H9 (cell line): ENCODE data around the gene GJB5. TPM values are rescaled to one million over a fixed set of nuclear protein-coding genes. Genes with fewer than 3 reads are reported as not detected.

Experiments
- DNase-seq: peaks from one replicate; pipeline ENCODE4 v3.0.0-alpha.2; 2017
- H2AFZ ChIP-seq: one replicate; pipeline ENCODE4 v1.6.1; 2013; ENCODE audit warnings: mild to moderate bottlenecking, low read length, control low read depth, moderate library complexity
- H2AK5ac ChIP-seq: 2 replicates; pipeline ENCODE4 v1.6.1; 2013; ENCODE audit warnings: low read length, control low read depth, mixed read lengths; ENCODE audit not compliant: insufficient read length
- H2BK120ac ChIP-seq: one replicate; pipeline ENCODE4 v1.6.1; 2013; ENCODE audit warnings: low read depth, mild to moderate bottlenecking, low read length, control low read depth, inconsistent platforms; ENCODE audit not compliant: poor library complexity, severe bottlenecking
- H2BK12ac ChIP-seq: 2 replicates; pipeline ENCODE4 v1.6.1; 2013; ENCODE audit warnings: low read length, control low read depth, mixed read lengths, low read depth; ENCODE audit not compliant: insufficient read length
- H2BK15ac ChIP-seq: 2 replicates; pipeline ENCODE4 v1.6.1; 2013; ENCODE audit warnings: low read depth, low read length, control low read depth
- H2BK20ac ChIP-seq: one replicate; pipeline ENCODE4 v1.6.1; 2013; ENCODE audit warnings: low read depth, mild to moderate bottlenecking, low read length, control low read depth, inconsistent platforms; ENCODE audit not compliant: poor library complexity, severe bottlenecking
- H2BK5ac ChIP-seq: 2 replicates; pipeline ENCODE4 v1.6.1; 2013; ENCODE audit warnings: low read length, control low read depth, mixed read lengths; ENCODE audit not compliant: insufficient read length
- H3K14ac ChIP-seq: 2 replicates; pipeline ENCODE4 v1.6.1; 2013; ENCODE audit warnings: low read length, control low read depth; ENCODE audit not compliant: insufficient read depth
- H3K18ac ChIP-seq: 2 replicates; pipeline ENCODE4 v1.6.1; 2013; ENCODE audit warnings: low read depth, mild to moderate bottlenecking, mixed read lengths, low read length, control low read depth; ENCODE audit not compliant: insufficient read length
- H3K23ac ChIP-seq: 2 replicates; pipeline ENCODE4 v1.6.1; 2013; ENCODE audit warnings: low read length, control low read depth, mixed read lengths, low read depth; ENCODE audit not compliant: insufficient read length
- H3K23me2 ChIP-seq: 2 replicates; pipeline ENCODE4 v1.6.1; 2013; ENCODE audit warnings: low read depth, mild to moderate bottlenecking, mixed read lengths, low read length, control low read depth; ENCODE audit not compliant: insufficient read length, poor library complexity, severe bottlenecking
- H3K27ac ChIP-seq: 2 replicates; pipeline ENCODE4 v1.5.1; 2013; ENCODE audit warnings: low read length, control low read depth, mixed read lengths, low read depth; ENCODE audit not compliant: insufficient read length
- H3K27me3 ChIP-seq: 2 replicates; pipeline ENCODE4 v1.6.1; 2013; ENCODE audit warnings: low read length, control low read depth, inconsistent platforms; ENCODE audit not compliant: insufficient read depth
- H3K4ac ChIP-seq: 2 replicates; pipeline ENCODE4 v1.6.1; 2013; ENCODE audit warnings: low read depth, mild to moderate bottlenecking, control low read depth, inconsistent platforms, low read length, moderate library complexity
- H3K4me1 ChIP-seq: 2 replicates; pipeline ENCODE4 v1.6.1; 2013; ENCODE audit warnings: low read length, control low read depth, inconsistent platforms; ENCODE audit not compliant: insufficient read depth
- H3K4me2 ChIP-seq: 2 replicates; pipeline ENCODE4 v1.6.1; 2013; ENCODE audit warnings: low read length, control low read depth, mixed read lengths; ENCODE audit not compliant: insufficient read length, insufficient read depth
- H3K56ac ChIP-seq: 2 replicates; pipeline ENCODE4 v1.6.1; 2013; ENCODE audit warnings: low read depth, mild to moderate bottlenecking, mixed read lengths, low read length, control low read depth; ENCODE audit not compliant: insufficient read length
- H3K79me1 ChIP-seq: 2 replicates; pipeline ENCODE4 v1.6.1; 2013; ENCODE audit warnings: low read depth, mild to moderate bottlenecking, moderate library complexity, low read length, control low read depth, inconsistent platforms; ENCODE audit not compliant: insufficient read depth, poor library complexity, severe bottlenecking
- H3K79me2 ChIP-seq: 2 replicates; pipeline ENCODE4 v1.6.1; 2013; ENCODE audit warnings: low read length, control low read depth, inconsistent platforms; ENCODE audit not compliant: insufficient read depth
- H3K9ac ChIP-seq: 2 replicates; pipeline ENCODE4 v1.6.1; 2013; ENCODE audit warnings: low read length, control low read depth, mixed read lengths; ENCODE audit not compliant: insufficient read length; ENCODE audit errors: extremely low read depth
- H3K9me3 ChIP-seq: one replicate; pipeline ENCODE4 v1.6.1; 2013; ENCODE audit warnings: low read depth, low read length, inconsistent platforms; ENCODE audit not compliant: control insufficient read depth
- H3T11ph ChIP-seq: one replicate; pipeline ENCODE4 v1.6.1; 2013; ENCODE audit warnings: mild to moderate bottlenecking, low read length, control low read depth, inconsistent platforms
- H4K20me1 ChIP-seq: one replicate; pipeline ENCODE4 v1.6.1; 2013; ENCODE audit not compliant: control insufficient read depth, insufficient read length, insufficient read depth
- H4K5ac ChIP-seq: 2 replicates; pipeline ENCODE4 v1.6.1; 2013; ENCODE audit warnings: low read depth, mild to moderate bottlenecking, mixed read lengths, low read length, control low read depth; ENCODE audit not compliant: insufficient read length
- H4K8ac ChIP-seq: replicated peaks from 2 replicates; pipeline ENCODE4 v1.6.1; 2013; ENCODE audit warnings: low read length, control low read depth, mixed read lengths, low read depth; ENCODE audit not compliant: insufficient read length
- H4K91ac ChIP-seq: 2 replicates; pipeline ENCODE4 v1.6.1; 2013; ENCODE audit warnings: low read depth, mild to moderate bottlenecking, moderate library complexity, mixed read lengths, low read length, control low read depth; ENCODE audit not compliant: insufficient read length
- H3K27ac Mint-ChIP-seq, 3 experiments: 2 replicates in 2 of 3; 3 replicates in 1 of 3; pipeline ENCODE4 v1.8.0; 2020 to 2021; ENCODE audit warnings: mixed read lengths in 3 of 3, mild to moderate bottlenecking in 1 of 3, moderate library complexity in 1 of 3
- H3K27me3 Mint-ChIP-seq: 2 replicates; pipeline ENCODE4 v1.8.0; 2021; ENCODE audit warnings: low read depth, mild to moderate bottlenecking, moderate library complexity, mixed read lengths
- H3K36me3 Mint-ChIP-seq, 3 experiments: 2 replicates in 2 of 3; 3 replicates in 1 of 3; pipeline ENCODE4 v1.8.0; 2020 to 2021; ENCODE audit warnings: low read depth in 3 of 3, mixed read lengths in 3 of 3; ENCODE audit not compliant: insufficient read depth in 1 of 3
- H3K4me1 Mint-ChIP-seq, 2 experiments: 2 replicates each; pipeline ENCODE4 v1.8.0; 2020; ENCODE audit warnings: mixed read lengths in 2 of 2
- H3K4me3 Mint-ChIP-seq, 2 experiments: 2 replicates in 1 of 2; 3 replicates in 1 of 2; pipeline ENCODE4 v1.8.0; 2020 to 2021; ENCODE audit warnings: mild to moderate bottlenecking in 2 of 2, mixed read lengths in 2 of 2, moderate library complexity in 1 of 2
- H3K9me3 Mint-ChIP-seq, 2 experiments: 2 replicates in 1 of 2; 3 replicates in 1 of 2; pipeline ENCODE4 v1.8.0; 2020; ENCODE audit warnings: mild to moderate bottlenecking in 2 of 2, mixed read lengths in 2 of 2, moderate library complexity in 1 of 2
- WGBS: extraction: QIAGEN DNeasy Blood & Tissue Kit; methylation state at CpG from one replicate; pipeline ENCODE4 v1.1.7; 2013; ENCODE audit warnings: missing lambda C conversion rate, low lambda C conversion rate, mixed read lengths; ENCODE audit not compliant: insufficient read length; ENCODE audit errors: extremely low coverage; 5-methylcytosine and 5-hydroxymethylcytosine counted together
- total RNA-seq: library from RNA; stranded (reverse); gene quantifications from 2 replicates; pipeline ENCODE4 v1.2.1, GENCODE V29; 2021
- TF ChIP-seq, protein P1 (sequence below): fragments of 200-600 bp; sonication (generic); conservative IDR thresholded peaks from 3 replicates; pipeline ENCODE4 v1.8.0; 2021; ENCODE audit warnings: antibody characterized with exemption, mild to moderate bottlenecking

GJB5 gene
- total RNA-seq, 1 experiment from 2014 or later: 0.22 TPM

DNA sequence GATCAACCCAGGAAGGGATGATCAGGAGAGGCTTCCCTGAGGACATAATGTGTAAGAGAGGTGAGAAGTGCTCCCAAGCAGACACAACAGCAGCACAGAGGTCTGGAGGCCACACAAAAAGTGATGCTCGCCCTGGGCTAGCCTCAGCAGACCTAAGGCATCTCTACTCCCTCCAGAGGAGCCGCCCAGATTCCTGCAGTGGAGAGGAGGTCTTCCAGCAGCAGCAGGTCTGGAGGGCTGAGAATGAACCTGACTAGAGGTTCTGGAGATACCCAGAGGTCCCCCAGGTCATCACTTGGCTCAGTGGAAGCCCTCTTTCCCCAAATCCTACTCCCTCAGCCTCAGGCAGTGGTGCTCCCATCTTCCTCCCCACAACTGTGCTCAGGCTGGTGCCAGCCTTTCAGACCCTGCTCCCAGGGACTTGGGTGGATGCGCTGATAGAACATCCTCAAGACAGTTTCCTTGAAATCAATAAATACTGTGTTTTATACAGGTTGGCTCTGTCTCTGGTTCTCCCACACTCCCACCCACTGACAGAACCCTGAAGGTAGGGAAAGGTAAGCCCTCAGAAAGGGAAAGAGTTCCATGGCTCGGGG, 31.1 kb downstream of the GJB5 start:
- TF ChIP-seq, protein P1, sequence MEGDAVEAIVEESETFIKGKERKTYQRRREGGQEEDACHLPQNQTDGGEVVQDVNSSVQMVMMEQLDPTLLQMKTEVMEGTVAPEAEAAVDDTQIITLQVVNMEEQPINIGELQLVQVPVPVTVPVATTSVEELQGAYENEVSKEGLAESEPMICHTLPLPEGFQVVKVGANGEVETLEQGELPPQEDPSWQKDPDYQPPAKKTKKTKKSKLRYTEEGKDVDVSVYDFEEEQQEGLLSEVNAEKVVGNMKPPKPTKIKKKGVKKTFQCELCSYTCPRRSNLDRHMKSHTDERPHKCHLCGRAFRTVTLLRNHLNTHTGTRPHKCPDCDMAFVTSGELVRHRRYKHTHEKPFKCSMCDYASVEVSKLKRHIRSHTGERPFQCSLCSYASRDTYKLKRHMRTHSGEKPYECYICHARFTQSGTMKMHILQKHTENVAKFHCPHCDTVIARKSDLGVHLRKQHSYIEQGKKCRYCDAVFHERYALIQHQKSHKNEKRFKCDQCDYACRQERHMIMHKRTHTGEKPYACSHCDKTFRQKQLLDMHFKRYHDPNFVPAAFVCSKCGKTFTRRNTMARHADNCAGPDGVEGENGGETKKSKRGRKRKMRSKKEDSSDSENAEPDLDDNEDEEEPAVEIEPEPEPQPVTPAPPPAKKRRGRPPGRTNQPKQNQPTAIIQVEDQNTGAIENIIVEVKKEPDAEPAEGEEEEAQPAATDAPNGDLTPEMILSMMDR: no peak
- Mint-ChIP-seq H3K4me3 (no peak overlapping the region), H3K36me3 (no peaks in the 10 kb centered on the region)

More for the DNA sequence above, 31.1 kb downstream of the GJB5 start:
- no peak overlapping the region for H2BK12ac ChIP-seq
- no peaks in the 10 kb centered on the region for H3K9me3 ChIP-seq
- no peak overlapping the region for H2BK15ac ChIP-seq
- H2AK5ac ChIP-seq: no peak overlapping the region
- no peak overlapping the region for H3K14ac ChIP-seq
- H2BK20ac ChIP-seq: no peak overlapping the region
- H3K27ac Mint-ChIP-seq: no peak overlapping the region
- H3K27me3 ChIP-seq: peaks cover 2% of the 10 kb centered on the region; the same call in 1 of the 2 replicates
- peaks cover 31% of the 10 kb centered on the region for H3K27me3 Mint-ChIP-seq
- WGBS: no CpG with 5 or more reads among the region's 4 CpGs
- no peak overlapping the region for H3K18ac ChIP-seq
- H2BK120ac ChIP-seq: no peak overlapping the region
- H3K56ac ChIP-seq: no peak overlapping the region
- H4K5ac ChIP-seq: no peak overlapping the region
- no peaks in the 10 kb centered on the region for H4K20me1 ChIP-seq
- no peak overlapping the region for H4K91ac ChIP-seq
- no peak overlapping the region for H3K9ac ChIP-seq
- peaks cover 12 to 13% of the 10 kb centered on the region in 2 experiments for H3K4me1 Mint-ChIP-seq
- no peaks in the 10 kb centered on the region for H3K79me2 ChIP-seq
- no peak overlapping the region for H3T11ph ChIP-seq
- no peak overlapping the region for H3K4ac ChIP-seq
- no peak overlapping the region for H4K8ac ChIP-seq
- peaks cover 12% of the 10 kb centered on the region for H3K23me2 ChIP-seq
- H3K79me1 ChIP-seq: no peaks in the 10 kb centered on the region
- no peak overlapping the region for H2BK5ac ChIP-seq
- H3K23ac ChIP-seq: no peak overlapping the region
- no peak for DNase-seq
- 0 out of 2 replicates have a peak, but pooled peaks cover 3% of the 10 kb centered on the region for H3K4me1 ChIP-seq
- H3K4me2 ChIP-seq: no peak overlapping the region
- no peak overlapping the region for H2AFZ ChIP-seq
- no peaks in the 10 kb centered on the region; a peak in 1 of 5 replicates for H3K9me3 Mint-ChIP-seq
- no peak overlapping the region for H3K27ac ChIP-seq
